Hematopoietic multipotent progenitor cell treated with erythropoietin and hydrocortisone succinate and interleukin-3 and kit ligand, for 6 days (in vitro differentiated cells): Measurements from ENCODE around the gene ARHGEF4.

Experiments used
- DNase-seq: peaks from one replicate; pipeline ENCODE4 v3.0.0-alpha.2; 2015

ARHGEF4 gene, protein sequence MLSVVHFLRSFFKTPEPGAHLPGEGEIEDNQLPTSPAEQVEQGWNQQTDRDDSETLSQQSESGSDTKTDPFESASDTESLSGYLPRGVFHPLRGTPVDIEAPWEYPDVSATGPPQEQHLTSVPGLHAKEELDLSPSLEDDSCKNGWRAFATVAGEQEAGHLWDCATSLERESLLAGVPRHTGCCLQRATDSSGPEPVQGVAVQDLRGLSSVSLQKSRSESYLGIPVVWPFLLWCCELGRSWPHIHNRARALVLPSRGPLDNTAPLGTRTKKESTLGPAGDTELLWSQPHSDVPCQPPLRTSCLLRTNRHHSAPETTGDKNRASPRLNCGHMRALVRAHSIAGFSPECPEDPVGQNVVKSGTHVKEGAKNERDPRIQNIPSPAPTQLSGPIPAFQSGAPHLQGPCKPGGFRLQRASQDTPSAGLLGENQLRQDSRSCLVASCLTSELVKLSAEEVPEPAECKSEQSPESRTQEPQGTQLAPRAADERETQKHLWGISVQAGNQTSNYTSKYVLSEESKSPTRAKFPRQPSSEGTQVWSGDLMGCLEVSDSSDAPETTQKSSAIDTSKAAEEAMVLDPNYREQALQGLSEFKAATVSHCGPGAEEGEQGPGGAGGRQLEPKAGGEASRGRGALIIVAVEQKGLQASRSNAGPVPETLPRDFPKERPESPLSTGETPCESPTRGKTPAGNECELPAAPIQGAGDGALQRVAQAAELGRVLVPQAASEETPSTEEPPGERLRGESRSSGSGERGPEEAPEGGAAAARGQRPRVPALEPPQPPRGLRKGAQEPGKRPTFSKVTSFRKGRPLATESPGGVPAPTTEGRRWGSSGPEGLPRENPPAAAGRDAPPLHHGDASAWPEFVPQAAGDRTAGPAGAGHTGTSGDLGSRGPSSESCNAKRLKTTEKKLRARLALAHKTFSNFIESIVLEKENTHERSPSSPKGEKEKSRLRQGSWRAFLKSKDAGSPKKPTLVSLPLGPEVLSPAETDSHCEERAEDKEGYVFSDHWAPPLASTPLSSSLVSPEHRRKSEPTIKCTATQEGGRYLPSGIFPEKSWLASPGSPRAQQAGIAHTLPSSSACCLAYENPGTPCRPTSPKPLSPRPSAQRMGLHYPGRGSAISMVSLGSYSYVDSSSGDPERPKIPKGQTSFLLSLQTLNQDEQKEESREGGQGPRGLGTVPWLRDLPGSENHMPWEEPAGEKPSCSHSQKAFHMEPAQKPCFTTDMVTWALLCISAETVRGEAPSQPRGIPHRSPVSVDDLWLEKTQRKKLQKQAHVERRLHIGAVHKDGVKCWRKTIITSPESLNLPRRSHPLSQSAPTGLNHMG (N-terminal part only)

GRCh38 chr2:130836501-130837174 lies at the start of gene ARHGEF4:
TSS of gene ARHGEF4 (plus strand) at chr2:130836914. CDS start at chr2:130836954, 40 bp downstream.
- peak; percentile 9 for DNase-seq

DNA sequence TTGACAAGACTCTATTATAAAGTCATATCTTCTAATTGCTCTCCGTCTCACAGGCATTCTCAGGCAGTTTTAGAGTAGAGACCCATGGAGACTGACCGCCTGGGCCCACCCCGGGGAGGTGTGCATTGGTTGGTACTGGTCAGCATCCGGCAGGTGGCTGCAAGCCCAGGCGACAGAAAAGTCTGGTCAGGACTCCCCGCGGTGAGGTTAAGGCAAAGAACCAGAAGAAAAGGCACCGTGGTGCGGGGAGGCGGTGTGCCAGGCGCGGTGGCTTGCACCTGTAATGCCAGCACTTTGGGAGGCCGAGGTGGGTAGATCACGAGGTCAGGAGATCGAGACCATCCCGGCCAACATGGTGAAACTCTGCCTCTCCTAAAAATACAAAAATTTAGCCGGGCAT lies 48.9 kb upstream of the ARHGEF4 start:
- DNase-seq: no peak

DNA sequence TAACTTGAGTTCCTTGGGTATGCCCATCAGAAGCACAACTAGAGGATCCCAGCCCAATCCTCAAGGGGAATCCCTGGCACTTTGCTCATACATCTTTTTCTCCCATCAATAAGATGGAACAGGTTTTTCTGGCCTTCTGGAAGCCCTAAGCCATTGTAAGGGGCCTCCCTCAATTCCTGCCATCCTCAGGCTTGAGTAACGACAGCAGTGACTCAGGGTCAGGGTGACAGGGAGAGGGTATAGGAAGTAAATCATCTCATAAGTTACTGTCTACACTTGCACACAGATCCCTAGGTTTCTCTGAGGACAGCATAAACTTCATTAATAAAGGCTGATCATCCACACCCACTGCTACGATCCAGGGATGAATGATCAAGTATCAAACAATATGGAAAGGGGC lies 46.4 kb upstream of the ARHGEF4 start:
- DNase-seq: no peak

GRCh38 chr2:130790804-130791616 lies 45.7 kb upstream of the ARHGEF4 start:
- no peak for DNase-seq

- no peak for DNase-seq
Observed at GRCh38 chr2:130791617-130791939, 45.1 kb upstream of the ARHGEF4 start.

DNA sequence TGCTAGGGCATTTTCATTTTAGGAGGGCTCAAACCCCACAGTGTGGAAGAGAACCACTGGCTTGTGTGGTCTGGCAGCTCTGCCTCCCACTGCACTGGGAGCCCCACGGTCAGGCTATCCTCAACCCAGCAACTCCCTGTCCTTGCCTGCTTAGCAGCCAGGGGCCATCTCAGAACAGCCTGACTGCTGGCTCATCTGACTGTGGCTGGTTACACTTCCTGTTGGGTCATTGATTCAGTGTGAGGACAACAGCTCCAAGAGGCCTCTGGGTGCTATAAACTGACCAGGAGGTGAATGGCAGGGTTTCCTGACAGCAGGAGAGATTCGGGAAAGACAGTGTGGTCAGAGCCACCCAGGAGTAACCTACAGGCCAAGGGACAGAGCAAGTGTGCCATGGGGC lies 41.3 kb upstream of the ARHGEF4 start:
- no peak for DNase-seq

DNA sequence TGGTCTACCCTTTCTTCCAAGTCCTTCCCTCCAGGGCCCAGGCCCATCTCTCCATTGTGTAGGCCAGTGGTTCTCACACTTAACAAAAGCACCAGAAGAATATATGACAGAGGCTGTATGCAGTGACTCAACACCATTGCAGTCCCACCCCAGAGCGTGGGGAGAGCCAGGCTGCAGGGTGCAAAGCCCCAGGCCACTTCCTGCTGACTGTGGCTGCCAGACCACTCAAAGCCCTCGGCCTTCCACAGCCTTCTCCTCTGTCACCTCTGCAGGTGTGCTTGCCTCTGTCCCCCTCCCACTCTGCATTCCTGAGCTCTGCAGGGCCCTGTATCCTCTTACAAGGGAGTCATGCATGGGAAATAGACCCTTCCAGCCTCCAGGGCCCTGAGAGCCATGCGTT lies 40.4 kb upstream of the ARHGEF4 start:
- DNase-seq: no peak

GRCh38 chr2:130797493-130798435 lies 39.0 kb upstream of the ARHGEF4 start:
- peak; percentile 91 for DNase-seq

DNA sequence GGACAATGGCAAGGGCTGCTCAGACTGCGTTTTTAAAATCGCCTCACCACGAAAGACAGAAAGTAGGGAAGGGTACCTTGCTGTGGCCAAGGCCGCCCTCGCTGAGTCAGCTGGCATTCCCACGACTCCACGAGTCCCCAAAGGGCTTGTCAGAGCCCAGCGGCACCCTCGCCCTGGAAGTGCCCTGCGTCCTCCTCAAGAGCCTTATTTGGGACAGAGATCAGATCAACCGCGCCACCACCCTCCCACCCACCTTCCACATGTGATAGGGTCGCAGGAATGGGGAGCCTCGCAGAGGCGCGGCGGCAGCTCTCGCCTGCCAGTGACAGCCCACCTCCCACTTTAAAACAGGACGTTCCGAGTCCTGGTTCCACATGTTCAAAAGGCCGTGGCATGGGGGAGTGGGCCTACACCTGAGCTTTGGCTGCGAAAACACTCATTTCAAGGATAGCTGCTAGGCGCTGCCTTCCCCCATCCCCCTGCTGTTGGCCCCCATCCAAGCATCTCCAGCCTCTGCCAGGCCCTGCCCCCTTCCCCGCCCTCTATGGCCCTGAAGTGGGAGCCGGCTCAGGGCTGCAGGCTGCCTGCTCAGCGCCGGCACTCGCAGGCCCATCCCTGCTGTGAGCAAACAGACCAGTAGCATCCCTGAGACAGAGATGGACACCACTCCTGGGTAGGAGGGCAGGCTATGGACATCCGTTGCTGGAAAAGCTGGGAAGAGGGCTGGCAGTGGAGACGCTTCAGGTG lies 38.1 kb upstream of the ARHGEF4 start:
- DNase-seq: peak; percentile 9

DNA sequence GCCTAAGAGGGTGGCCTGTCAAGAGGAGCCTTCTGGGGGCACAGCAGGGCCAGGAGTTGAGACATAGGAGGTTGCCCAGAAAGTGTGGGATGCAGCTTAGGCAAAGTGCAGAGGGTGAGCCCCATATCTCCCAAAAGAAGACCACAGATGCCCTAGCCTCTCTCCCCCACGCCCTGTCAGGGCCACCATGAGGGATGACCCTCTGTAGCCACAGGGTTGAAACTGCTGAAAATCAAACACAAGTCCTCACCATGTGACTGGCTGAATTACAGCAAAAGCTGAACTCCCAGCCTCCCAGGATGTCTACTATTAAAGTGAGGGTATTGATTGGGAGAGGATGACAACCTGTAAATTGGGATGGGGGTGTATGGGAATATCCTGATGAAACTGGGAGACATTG lies 37.4 kb upstream of the ARHGEF4 start:
- no peak for DNase-seq

DNA sequence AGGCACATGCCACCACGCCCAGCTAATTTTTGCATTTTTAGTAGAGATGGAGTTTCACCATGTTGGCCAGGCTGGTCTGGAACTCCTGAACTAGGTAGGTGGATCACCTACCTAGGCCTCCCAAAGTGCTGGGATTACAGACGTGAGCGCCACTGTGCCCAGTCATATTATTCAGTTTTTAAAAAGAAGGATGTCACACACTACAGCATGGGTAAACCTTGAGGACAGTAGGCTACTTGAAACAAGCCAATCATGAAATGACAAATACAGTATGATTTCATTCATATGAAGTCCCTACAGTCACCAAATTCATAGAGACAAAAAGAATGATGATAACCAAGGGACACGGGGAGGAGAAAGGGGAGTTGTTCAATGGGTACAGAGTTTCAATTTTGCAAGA lies 31.1 kb upstream of the ARHGEF4 start:
- no peak for DNase-seq

DNA sequence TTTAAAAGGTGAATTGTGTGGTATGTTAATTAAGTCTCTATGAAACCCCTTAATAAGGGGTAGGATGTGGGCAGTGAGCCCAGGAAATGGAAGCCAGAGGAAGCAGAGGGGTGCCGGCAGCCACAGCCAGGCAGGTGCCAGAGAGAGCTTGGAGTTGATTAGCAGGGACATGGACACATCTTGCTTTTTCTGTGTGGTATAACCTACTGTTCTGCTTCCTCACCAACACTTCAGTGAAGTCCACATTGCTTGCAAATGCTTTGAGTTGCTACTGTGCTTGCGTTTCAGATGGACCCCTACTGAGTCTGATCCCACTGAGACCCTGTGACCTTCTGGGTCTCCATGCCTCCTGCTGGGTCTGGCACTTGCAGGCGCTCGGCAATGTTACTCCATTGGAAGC lies 30.3 kb upstream of the ARHGEF4 start:
- DNase-seq: no peak

DNA sequence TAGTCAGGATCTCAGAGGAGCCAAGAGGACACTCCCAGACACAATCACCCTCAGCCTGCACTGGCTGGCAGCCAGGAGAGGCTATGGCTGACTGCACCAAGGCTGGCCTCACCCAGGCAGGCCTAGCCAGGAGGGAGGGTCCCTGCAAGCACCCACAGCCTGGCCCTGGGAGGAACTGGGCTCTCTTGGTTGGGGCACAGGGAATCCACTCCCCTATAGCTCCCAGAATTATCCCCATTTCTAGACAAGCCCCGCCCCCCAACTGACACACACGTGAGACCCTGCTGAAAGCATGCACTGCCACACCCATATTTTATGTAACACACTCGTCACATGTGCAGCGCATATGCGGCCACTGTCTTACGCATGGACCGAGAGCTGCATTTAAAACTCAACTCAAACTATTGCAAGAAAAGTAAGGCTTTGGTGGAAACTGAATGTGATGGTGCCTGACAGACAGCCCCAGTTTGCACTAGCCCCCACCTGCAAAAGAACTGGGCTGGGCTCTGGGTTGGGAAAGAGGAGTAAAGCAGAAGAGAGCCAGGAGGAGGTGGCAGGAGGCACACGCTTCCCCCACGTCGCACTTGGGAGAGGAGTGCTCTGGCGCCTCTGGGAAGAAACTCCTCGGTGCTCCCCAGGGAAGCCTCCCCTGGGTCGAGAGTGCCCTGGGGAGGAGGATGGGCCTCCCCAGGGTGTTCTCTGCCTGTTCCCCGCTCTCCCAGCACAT lies 28.9 kb upstream of the ARHGEF4 start:
- DNase-seq: peak; percentile 26

DNA sequence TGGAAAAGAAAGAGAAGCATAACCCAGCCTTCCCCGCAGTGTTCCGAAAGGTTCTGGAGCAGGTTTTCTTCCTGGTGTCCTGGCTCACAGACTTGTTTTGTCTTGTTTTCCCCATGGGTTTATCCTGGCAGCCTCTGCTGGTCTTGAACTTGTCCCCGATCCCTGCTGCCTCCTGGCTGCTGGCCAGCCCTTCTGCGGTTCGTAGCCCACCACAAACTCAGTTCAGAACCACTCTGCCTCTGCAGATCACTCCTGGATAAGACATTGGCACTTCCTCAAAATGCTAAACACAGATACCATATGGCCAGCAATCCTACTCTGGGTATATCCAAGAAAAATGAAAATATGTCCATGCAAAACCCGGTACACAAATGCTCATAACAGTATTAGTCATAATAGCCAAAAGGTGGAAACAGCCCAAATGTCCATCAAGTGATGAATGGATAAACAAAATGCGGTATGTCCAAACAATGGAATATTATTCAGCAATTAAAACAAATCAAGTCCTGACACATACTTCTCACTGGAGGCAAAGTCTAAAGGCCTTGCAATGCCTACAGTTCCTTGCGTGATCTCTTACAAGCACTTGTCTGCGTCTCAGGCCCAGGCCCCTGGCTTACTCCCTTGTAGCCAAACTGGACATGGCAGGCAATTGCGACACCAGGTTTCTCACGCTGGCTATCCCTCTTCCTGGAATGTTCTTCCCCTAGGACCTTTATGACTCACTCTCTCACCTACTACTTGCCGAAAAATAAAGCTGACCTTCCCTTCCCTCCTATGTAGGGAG lies 28.0 kb upstream of the ARHGEF4 start:
- DNase-seq: peak; percentile 45

- no peak for DNase-seq
Observed at GRCh38 chr2:130810490-130810889, 26.2 kb upstream of the ARHGEF4 start.

- DNase-seq: no peak
Observed at GRCh38 chr2:130813722-130814121, 23.0 kb upstream of the ARHGEF4 start.

- DNase-seq: no peak
Observed at GRCh38 chr2:130814931-130815680, 21.6 kb upstream of the ARHGEF4 start.
